Mucosa of stomach (tissue), 1 donor: ENCODE measurements around the gene PDP2.

Experiments used
- H3K27me3 ChIP-seq: one replicate; pipeline ENCODE4 v1.7.0; 2013; ENCODE audit warnings: mild to moderate bottlenecking, low read length; ENCODE audit not compliant: control insufficient read depth, insufficient read depth
- H3K36me3 ChIP-seq: one replicate; pipeline ENCODE4 v1.7.0; 2013; ENCODE audit warnings: low read length; ENCODE audit not compliant: control insufficient read depth, insufficient read depth
- H3K4me1 ChIP-seq: one replicate; pipeline ENCODE4 v1.7.0; 2013; ENCODE audit warnings: mild to moderate bottlenecking, low read length; ENCODE audit not compliant: control insufficient read depth, insufficient read depth
- H3K4me3 ChIP-seq: one replicate; pipeline ENCODE4 v1.7.0; 2013; ENCODE audit warnings: low read length
- H3K9ac ChIP-seq: one replicate; pipeline ENCODE4 v1.7.0; 2013; ENCODE audit warnings: mild to moderate bottlenecking, low read length, moderate library complexity
- H3K9me3 ChIP-seq: one replicate; pipeline ENCODE4 v1.7.0; 2013; ENCODE audit warnings: mild to moderate bottlenecking, low read length, moderate library complexity; ENCODE audit not compliant: control insufficient read depth
- donor health status: Pancreatic carcinoma.

Gene PDP2

GRCh38 chr16:66878067-66878466, 2.2 kb upstream of the PDP2 start:
- H3K36me3 ChIP-seq: no peaks in the 10 kb centered on the region
- H3K9me3 ChIP-seq: no peaks in the 10 kb centered on the region
- no peak overlapping the region for H3K9ac ChIP-seq
- peaks cover 9% of the 10 kb centered on the region for H3K4me1 ChIP-seq
- no peak overlapping the region for H3K4me3 ChIP-seq
- H3K27me3 ChIP-seq: no peaks in the 10 kb centered on the region

GRCh38 chr16:66881014-66881417, 701 bp downstream of the PDP2 start:
- peak overlapping the region; percentile 86 for H3K4me3 ChIP-seq
- H3K9me3 ChIP-seq: no peaks in the 10 kb centered on the region
- H3K9ac ChIP-seq: peak overlapping the region; percentile 74
- H3K36me3 ChIP-seq: no peaks in the 10 kb centered on the region
- no peaks in the 10 kb centered on the region for H3K27me3 ChIP-seq
- peaks cover 5% of the 10 kb centered on the region for H3K4me1 ChIP-seq

GRCh38 chr16:66881560-66881959, 1.2 kb downstream of the PDP2 start:
- no peak overlapping the region for H3K4me3 ChIP-seq
- H3K9me3 ChIP-seq: no peaks in the 10 kb centered on the region
- peaks cover 5% of the 10 kb centered on the region for H3K4me1 ChIP-seq
- peaks cover under 1% of the 10 kb centered on the region for H3K36me3 ChIP-seq
- H3K9ac ChIP-seq: no peak overlapping the region
- H3K27me3 ChIP-seq: no peaks in the 10 kb centered on the region

GRCh38 chr16:66881964-66882508, 1.7 kb downstream of the PDP2 start:
- Histone ChIP-seq H3K4me1 (peaks cover 5% of the 10 kb centered on the region), H3K4me3 (no peak overlapping the region), H3K9me3 (no peaks in the 10 kb centered on the region), H3K9ac (no peak overlapping the region), H3K36me3 (peaks cover 5% of the 10 kb centered on the region), H3K27me3 (no peaks in the 10 kb centered on the region)

- Histone ChIP-seq H3K4me3 (no peak overlapping the region), H3K4me1 (peaks cover 5% of the 10 kb centered on the region), H3K9me3 (no peaks in the 10 kb centered on the region), H3K27me3 (no peaks in the 10 kb centered on the region), H3K9ac (no peak overlapping the region), H3K36me3 (peaks cover 9% of the 10 kb centered on the region)
These were observed 2.4 kb downstream of the PDP2 start for GRCh38 chr16:66882702-66883101.

- no peak overlapping the region for H3K9ac ChIP-seq
- H3K4me3 ChIP-seq: no peak overlapping the region
- peaks cover 9% of the 10 kb centered on the region for H3K36me3 ChIP-seq
- no peaks in the 10 kb centered on the region for H3K9me3 ChIP-seq
- H3K27me3 ChIP-seq: no peaks in the 10 kb centered on the region
- H3K4me1 ChIP-seq: no peaks in the 10 kb centered on the region
These were observed 5.2 kb downstream of the PDP2 start for GRCh38 chr16:66885491-66885890.

GRCh38 chr16:66886321-66886720, 6.0 kb downstream of the PDP2 start:
- H3K4me3 ChIP-seq: no peak overlapping the region
- H3K27me3 ChIP-seq: no peaks in the 10 kb centered on the region
- H3K4me1 ChIP-seq: no peaks in the 10 kb centered on the region
- peaks cover 9% of the 10 kb centered on the region for H3K36me3 ChIP-seq
- H3K9ac ChIP-seq: no peak overlapping the region
- no peaks in the 10 kb centered on the region for H3K9me3 ChIP-seq

GRCh38 chr16:66886914-66887313, 6.6 kb downstream of the PDP2 start:
- peaks cover 9% of the 10 kb centered on the region for H3K36me3 ChIP-seq
- no peak overlapping the region for H3K9ac ChIP-seq
- H3K27me3 ChIP-seq: no peaks in the 10 kb centered on the region
- no peaks in the 10 kb centered on the region for H3K9me3 ChIP-seq
- no peak overlapping the region for H3K4me3 ChIP-seq
- H3K4me1 ChIP-seq: no peaks in the 10 kb centered on the region

GRCh38 chr16:66888647-66889615, 8.6 kb downstream of the PDP2 start:
- H3K9ac ChIP-seq: no peak overlapping the region

GRCh38 chr16:66889622-66890021, 9.3 kb downstream of the PDP2 start:
- no peak overlapping the region for H3K9ac ChIP-seq
- H3K4me3 ChIP-seq: no peak overlapping the region
- no peaks in the 10 kb centered on the region for H3K9me3 ChIP-seq
- no peaks in the 10 kb centered on the region for H3K27me3 ChIP-seq
- H3K36me3 ChIP-seq: peaks cover 9% of the 10 kb centered on the region
- no peaks in the 10 kb centered on the region for H3K4me1 ChIP-seq

More at GRCh38 chr16:66888647-66889615, 8.6 kb downstream of the PDP2 start:
- Histone ChIP-seq H3K4me1 (no peaks in the 10 kb centered on the region), H3K27me3 (no peaks in the 10 kb centered on the region), H3K4me3 (no peak overlapping the region), H3K9me3 (no peaks in the 10 kb centered on the region), H3K36me3 (peaks cover 9% of the 10 kb centered on the region)

- Histone ChIP-seq H3K9ac (no peak overlapping the region), H3K4me3 (no peak overlapping the region), H3K36me3 (peaks cover 9% of the 10 kb centered on the region), H3K27me3 (no peaks in the 10 kb centered on the region), H3K4me1 (peaks cover 7% of the 10 kb centered on the region), H3K9me3 (no peaks in the 10 kb centered on the region)
These were observed 10.5 kb downstream of the PDP2 start for GRCh38 chr16:66890799-66891198.

GRCh38 chr16:66891360-66891759, 11.0 kb downstream of the PDP2 start:
- H3K9me3 ChIP-seq: no peaks in the 10 kb centered on the region
- H3K4me1 ChIP-seq: peaks cover 12% of the 10 kb centered on the region
- no peaks in the 10 kb centered on the region for H3K27me3 ChIP-seq
- peaks cover 9% of the 10 kb centered on the region for H3K36me3 ChIP-seq
- no peak overlapping the region for H3K9ac ChIP-seq
- H3K4me3 ChIP-seq: no peak overlapping the region
